Stimulated activated CD8-positive, alpha-beta memory T cell treated with anti-CD3 and anti-CD28 coated beads, Interleukin-7, amount 100 ng/mL, for 4 hours (primary cell): ENCODE measurements around the gene STAT5A.
"Not testable (repeated sequence)": the region's sequence is repeated elsewhere in the genome, so short reads cannot be mapped to it uniquely, and the experiment has no call there.

Experiments used
- DNase-seq, 2 donors: peaks; one replicate each; pipeline ENCODE4 v3.0.0-alpha.2; 2020; ENCODE audit warnings: low read depth in 2 of 2

Gene STAT5A

DNA sequence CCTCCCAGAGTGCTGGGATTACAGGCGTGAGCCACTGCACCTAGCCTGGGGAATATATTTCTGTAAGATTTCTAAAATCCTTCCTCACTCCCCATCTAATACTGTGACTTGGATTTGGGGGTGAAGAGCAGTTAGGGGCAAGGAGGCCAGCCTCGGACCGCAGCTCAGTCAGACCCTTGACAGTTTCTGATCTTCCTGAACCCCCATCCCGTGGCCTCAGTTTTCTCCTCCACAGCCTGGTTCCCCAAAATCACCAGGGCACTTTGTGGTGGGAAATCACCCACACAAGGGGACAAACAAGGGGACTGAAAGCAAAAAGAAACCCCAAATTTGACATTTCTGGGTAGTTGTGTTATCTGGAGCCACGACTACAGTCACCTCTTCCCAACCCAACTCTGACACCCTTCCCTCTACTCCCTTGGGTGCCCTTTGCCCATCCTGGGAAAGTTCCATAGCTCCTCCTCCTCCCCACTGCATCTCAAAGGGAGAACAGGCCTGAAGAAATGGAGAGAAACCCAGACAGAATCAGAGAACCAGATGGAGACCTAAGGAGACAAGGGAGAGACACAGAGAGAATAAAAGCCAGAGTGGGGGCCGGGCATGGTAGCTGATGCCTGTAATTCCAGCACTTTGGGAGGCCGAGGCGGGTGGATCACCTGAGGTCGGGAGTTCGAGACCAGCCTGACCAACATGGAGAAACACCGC, 2.8 kb upstream of the STAT5A start:
- DNase-seq = no peak

DNA sequence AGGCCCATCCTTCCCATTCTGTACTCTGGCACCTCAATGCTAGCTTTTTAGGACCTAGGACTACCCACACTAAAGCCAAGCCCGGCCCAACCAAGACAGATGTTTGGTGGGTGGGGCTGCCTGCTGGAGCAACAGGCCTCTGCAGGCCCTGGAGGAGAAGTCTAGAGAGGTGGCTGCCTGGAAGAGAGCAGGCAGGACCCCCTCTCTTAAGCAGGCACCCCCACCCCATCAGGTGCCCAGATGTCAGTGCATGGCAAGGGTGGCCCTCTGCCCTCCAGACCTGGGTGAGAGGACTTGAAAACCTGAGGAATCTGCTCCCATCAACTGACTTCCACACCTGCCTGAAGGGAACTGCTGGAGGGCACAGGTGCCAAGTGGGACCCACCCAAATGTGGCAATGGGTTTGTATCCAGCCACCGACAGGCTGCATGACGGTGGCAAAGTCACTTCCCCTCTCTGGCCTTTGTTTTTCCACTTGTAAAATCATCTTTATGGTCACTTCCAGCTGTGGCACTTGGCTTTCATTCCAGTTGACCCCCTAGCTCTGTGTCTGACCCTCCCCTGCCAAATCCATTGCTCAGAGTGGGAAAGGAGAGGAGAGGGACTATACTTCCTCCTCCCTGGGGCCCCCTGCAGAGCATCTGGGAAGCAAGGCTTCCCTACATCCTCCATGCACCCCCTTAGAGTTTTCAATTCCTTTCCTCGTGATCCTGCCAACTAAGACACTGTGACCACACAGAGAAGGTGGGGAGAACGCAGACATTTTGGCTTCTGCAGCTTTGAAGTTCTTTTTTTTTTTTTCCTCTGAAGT, 1.7 kb upstream of the STAT5A start:
- no peak for DNase-seq

DNA sequence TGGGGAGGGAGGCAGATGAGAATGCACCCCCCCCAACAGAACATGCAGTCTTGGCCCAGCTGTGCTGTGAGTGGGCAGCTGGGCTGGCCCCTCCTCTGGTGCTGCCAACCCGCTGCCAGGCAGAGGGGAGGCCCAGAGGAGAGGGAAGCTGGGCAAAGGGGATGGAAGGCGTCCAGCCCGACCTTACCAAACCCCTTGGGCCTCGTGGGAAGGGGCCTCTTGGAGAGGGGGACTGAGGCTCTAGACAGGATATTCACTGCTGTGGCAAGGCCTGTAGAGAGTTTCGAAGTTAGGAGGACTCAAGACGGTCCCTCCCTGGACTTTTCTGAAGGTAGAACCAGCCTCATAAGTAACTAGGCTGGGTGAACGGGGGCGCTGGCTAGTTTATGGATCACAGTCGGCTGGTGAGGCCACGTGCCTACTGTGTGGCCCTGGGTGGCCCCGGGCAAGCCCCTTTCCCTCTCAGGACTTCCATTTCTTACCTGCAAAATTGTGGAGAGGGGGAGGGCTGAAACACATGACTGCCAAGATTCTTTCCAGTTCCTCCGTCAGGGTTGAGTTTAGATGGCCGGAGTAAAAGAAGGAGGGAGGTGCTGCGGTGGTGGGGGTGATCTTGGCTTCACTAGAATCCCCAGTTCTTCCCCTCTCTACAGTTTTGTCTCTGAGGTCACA, 857 bp upstream of the STAT5A start:
- peak in 1 of 2 donors; percentile 47 for DNase-seq

DNA sequence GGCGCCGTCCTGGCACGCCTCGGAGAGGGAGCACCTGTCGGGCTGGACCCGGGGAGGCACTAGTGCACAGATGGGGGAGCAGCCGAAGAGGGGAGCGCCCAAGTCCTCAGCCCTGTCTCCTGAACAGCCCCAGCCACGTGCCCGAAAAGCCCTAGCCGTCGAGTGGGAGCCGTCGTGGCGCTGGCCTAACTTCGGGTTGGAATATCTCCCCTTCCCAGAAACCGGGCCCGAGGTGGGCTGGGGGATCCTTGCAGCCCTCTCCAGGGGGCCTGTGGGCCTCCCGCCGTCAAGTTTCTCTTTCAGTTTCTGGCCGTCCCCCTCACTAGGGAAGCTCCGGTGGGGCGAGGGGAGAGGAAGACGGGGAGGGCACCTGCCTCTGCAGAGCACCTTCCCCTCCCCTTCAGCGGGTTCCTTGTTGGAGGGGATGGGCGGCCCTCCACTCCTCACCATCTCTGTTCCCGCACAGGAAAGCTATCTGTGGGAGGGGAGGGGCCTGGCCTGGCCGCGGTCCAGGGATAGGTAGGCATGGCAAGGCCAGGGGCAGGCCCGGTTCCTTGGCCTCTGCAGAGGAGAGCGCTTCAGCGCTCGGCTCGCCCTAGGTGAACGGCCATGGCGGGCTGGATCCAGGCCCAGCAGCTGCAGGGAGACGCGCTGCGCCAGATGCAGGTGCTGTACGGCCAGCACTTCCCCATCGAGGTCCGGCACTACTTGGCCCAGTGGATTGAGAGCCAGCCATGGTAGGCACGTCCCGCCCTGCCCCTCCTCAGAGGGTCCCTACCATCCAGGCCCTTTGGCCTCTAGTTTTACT, 709 bp downstream of the STAT5A start:
- peak; percentile 54 to 63 for DNase-seq

DNA sequence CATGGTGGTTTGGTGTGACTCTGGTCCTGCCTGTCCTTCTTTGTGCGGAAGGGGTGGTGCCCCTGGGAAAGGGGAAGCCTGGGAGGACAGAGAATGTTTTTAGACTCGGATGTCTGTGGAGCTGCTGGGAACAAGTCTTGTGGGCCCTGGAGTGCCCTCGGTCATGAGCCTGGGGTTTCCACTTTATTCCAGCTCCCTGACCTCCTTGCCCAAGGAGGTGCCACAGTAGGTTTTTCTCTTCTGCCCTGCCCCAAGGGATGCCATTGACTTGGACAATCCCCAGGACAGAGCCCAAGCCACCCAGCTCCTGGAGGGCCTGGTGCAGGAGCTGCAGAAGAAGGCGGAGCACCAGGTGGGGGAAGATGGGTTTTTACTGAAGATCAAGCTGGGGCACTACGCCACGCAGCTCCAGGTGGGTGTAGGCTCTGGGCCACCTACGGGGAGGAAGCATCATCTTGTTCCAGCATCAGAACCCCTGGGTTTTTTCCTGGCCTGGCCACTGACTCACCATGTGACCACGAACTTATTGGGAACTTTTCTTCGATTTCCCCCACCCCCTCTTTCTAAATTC, 1.4 kb downstream of the STAT5A start:
- DNase-seq = peak; percentile 80 to 84

DNA sequence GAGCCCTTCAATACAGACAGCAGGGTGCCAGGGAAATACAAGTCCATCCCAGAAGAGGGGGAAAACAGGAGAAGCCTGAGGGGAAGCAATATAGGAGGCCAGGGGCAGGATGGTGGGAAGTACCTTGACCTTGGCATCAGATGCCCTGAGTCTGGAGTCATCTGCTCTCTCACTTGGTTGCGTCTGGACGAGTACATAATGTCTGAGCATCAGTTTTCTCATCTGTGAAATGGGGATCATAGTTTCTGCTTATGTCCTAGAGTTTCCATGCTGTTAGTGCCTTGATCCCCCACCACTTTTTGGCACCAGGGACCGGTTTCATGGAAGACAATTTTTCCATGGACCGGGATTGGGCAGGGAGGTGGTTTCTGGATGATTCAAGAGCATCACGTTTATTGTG, 2.3 kb downstream of the STAT5A start:
- no peak for DNase-seq

DNA sequence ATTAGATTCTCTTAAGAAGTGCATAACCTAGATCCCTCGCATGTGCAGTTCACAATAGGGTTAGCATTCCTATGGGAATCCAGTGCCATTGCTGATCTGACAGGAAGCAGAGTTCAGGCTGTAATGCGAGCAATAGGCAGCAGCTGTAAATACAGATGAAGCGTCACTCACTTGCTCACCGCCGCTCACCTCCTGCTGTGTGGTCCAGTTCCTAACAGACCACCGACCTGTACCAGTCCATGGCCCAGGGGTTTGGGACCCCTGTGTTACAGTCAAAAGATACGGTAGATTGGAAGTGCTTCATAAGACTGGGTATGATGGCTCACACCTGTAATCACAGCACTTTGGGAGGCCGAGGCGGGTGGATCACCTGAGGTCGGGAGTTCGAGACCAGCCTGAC, 2.8 kb downstream of the STAT5A start:
- no peak for DNase-seq

DNA sequence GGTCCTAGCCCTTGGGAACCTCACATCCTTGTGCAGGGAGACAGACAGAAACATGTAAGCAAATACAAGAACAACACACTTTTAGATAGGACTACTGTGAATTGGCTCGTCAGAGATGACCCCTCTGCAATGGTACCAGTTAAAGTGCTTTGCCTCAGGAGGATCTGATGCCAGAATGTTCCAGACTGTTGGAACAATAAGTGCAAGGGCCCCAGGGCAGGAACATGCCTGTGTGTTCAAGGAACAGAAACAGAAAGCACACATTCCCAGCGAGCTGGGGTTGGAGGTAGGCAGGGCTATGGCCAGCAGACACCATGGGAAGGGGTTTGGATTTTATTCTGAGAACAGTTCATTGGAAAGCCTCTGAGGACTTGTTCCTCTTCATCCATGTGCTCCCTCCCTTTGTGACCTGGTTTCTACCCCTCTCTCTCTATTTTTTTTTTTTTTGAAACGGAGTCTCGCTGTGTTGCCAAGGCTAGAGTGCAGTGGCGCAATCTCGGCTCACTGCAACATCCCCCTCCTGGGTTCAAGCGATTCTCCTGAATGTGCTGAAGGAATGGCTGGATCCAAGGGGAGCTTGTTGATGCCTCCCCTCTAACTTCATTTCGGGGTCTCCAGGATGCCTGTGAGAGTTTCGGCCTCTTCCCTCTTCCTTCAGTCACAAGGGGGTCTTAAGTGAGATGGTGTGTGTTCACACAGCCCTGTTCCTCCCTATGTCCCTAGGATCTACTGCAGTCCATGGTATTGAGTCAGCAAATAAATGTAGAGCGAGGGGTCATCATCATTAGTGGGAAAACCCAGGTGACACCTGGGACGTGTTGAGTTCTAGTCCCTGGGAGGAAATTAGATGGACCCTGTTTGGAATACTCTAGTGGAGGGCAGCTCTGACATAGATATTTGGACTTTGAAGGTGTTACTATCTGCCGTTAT, 6.4 kb downstream of the STAT5A start:
- no peak for DNase-seq

DNA sequence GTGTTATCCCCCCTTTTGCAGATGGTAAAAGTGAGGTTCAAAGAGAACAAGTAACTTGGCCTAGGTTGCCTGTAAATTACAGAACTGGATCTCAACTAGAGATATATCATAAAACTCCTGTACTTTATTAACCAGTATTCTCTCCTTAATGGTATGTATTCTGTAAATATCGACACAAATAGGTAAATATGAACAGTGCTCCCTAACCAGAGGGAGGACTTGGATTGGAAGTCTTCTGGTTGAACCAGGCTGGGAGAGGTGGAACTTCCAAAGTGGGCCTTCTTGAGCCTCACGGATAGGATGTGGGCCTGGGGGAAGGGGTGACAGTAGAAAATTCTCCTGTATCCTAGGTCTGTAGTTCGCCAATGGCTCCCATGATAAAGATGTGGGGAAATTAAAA, 7.7 kb downstream of the STAT5A start:
- no peak for DNase-seq

DNA sequence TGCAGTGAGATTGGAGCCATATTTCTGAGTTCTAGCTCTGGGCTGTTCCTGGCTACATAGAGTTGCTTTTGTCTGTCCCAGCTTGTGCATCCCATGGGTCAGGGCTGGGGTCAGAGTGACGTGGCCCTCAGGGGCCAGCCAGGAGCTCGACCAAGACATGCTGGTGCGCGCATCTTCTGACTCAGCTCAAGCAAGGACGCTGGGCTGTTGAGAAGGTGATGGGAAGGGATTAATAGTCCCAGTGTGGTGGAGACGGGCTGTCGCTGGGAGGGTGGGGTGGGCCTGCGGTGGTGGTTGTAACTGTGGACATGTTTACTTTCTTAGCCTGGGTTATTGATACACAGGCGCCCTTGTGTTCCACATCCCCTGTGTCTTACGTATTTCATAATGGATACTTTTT, 9.5 kb downstream of the STAT5A start:
- DNase-seq = not testable (repeated sequence)

DNA sequence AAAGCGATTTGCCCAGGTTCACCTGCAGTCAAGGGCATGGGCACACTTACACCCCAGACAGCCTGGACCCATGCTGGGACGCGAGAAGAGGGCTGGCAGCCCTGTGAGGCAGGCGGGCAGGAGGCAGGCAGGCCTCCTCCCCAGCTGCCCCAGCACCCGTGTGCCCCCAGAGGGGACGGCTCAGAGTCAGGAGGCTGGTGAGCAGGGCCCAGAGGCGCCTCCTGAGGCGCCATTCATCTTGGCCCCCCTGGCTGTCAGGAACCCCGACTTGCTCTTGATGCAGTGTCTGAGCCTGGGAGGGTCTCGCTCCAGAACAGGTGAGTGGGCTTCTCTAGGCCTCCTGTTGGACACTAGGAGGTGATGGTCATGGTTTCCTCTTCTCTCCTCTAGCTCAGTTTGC, 11.1 kb downstream of the STAT5A start:
- not testable (repeated sequence) for DNase-seq

DNA sequence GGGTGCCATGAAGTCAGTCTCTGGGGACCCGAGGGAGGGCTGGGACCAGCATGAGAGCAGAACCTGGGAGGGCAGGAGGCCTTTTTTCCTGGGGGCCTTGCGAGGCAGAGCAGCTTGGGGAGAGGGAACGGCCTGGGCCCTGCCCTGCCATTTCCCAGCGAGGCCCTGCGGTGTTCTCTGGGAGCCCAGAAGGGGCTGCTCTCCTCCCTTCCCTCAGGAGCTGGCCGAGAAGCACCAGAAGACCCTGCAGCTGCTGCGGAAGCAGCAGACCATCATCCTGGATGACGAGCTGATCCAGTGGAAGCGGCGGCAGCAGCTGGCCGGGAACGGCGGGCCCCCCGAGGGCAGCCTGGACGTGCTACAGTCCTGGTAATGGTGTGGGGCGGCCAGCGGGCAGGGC, 11.6 kb downstream of the STAT5A start:
- DNase-seq = not testable (repeated sequence)

DNA sequence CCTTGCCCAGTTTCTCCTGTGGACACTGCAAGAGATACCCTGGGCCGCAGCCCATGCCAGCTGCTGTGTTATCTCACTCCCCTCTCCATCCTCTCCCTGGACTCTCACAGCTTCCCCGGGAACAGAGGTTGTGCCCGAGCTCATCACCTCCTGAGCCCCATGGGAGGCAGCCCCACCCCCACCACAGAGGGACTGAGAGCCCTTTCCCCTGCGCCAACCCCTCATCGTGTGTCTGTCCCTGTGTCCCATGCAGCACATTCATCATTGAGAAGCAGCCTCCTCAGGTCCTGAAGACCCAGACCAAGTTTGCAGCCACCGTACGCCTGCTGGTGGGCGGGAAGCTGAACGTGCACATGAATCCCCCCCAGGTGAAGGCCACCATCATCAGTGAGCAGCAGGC, 12.7 kb downstream of the STAT5A start:
- DNase-seq = no peak

DNA sequence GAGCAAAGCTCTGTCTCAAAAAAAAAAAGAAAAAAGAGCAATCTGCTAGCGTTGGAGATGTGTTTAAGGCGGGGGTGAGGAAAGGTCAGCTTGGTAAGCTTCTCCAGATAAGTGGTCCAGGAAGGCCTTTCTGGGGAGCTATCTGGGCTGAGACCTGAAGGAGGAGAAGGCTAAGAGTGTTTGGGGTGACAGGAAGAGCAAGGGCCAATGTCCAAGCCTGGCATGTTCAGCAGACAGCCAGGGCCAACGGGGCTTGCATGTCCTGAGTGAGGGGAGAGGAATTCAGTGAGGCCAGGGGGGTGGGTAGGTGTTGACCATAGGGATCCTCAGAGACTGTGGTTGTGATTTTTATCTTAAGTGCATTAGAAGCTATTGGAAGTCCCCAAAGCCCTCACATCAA, 15.4 kb downstream of the STAT5A start:
- no peak for DNase-seq

DNA sequence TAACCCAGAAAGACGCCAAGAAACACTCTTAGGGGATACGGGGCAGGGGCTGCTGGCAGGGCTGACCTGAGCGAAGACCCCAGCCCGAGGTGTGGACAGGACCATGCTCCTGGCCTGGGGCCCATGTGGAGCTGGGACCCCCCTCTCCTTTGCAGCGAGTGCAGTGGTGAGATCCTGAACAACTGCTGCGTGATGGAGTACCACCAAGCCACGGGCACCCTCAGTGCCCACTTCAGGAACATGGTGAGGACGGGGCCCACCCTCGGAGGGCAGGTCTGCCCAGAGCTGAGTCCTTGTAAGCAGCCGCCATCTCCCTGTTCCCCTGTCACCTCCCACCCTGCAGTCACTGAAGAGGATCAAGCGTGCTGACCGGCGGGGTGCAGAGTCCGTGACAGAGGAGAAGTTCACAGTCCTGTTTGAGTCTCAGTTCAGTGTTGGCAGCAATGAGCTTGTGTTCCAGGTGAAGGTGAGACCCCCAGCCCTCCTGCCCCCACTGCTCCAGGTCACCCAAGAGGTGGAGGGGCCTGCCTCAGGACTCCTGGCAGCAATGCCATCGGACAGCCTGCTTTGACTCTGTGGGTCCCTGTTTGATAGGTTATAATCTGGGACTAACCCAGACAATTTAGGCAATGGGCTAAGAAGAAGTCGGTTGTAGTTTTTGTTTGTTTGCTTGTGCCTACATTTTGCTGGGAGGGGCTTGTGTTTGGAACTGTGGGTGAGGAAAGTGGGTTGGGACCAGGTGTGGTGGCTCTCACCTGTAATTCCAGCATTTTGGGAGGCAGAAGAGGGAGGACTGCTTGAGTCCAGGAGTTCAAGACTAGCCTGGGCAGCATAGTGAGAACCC, 16.1 kb downstream of the STAT5A start:
- no peak for DNase-seq

DNA sequence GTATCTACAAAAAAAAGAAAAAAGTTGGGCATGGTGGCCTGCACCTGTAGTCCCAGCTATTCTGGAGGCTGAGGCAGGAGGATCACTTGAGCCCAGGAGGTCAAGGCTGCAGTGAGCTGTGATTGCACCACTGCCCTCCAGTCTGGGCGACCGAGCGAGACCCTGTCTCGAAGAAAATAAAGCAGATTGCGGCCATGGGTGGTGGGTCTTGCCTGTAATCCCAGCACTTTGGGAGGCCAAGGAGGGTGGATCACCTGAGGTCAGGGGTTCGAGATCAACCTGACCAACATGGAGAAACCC, 16.7 kb downstream of the STAT5A start:
- DNase-seq = not testable (repeated sequence)

DNA sequence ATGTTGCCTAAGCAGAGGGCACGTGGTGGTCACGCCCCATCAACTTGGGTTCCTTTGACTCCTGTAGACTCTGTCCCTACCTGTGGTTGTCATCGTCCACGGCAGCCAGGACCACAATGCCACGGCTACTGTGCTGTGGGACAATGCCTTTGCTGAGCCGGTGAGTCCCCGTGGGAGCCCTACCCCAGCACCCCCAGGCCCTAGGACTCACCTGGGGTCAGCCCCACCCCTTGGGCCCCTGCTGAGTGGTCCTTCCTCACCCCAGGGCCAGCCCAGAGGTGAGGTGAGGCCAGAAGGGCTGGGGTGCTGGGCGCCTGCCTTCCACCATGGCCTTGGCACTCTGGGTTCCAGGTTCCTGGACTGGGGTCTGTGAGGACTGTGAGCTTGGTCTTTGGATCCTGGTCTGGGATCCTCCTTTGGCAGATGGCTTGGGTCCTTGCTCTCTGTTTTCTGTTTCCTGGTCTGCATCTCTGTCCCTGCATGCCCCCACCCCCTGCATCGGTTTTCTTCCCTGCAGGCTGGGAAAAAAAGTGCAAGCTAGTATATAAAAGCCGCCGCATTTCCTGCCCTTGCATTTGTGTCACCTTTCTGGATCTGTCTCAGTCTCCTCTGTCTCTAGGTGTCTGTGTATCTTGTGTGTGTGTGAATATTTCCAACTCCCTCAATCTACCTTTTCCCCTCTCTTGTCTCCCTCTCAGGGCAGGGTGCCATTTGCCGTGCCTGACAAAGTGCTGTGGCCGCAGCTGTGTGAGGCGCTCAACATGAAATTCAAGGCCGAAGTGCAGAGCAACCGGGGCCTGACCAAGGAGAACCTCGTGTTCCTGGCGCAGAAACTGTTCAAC, 17.5 kb downstream of the STAT5A start:
- DNase-seq = no peak

DNA sequence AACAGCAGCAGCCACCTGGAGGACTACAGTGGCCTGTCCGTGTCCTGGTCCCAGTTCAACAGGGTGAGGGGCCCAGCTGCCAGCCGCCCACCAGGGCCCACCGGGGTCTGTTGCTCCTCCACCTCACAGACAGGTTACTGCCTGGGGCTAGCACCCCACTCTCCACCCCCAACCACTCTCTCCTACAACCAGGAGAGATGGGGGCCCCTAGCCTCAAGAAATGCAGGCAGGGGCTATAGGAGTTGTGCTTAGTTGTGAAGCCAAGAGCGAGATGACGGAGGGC, 18.0 kb downstream of the STAT5A start:
- no peak for DNase-seq

DNA sequence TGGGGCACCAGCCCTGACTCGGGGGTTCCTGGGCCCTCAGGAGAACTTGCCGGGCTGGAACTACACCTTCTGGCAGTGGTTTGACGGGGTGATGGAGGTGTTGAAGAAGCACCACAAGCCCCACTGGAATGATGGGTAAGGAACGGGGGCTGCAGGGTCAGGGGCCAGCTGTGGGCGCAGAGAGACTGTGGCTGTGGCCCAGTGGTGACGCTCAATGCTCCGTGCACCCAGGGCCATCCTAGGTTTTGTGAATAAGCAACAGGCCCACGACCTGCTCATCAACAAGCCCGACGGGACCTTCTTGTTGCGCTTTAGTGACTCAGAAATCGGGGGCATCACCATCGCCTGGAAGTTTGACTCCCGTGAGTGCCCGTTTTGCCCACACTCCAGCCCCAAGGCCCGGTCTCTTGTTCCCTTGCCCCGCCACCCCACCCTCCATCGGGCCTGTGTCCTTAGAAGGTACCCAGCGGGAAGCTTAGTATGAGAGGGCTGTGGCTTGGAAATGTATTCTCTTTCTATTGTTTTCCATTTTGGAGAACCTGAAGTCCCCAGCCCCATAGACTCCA, 19.1 kb downstream of the STAT5A start:
- no peak for DNase-seq
